ENCODE measurements around the gene KLHL7. TPM values are rescaled to one million over a fixed set of nuclear protein-coding genes. Genes with fewer than 3 reads are reported as not detected.

KLHL7 gene
- total and polyA plus RNA-seq, 4 donors = 5.4 to 14.1 (median 9.9) TPM

GRCh38 chr7:23175938-23176337 lies 70.4 kb downstream of the KLHL7 start:
- H3K9ac ChIP-seq (ENCODE audit: low read depth in 1 of 2, low read length in 2 of 2) = no peak overlapping the region
- no peak for DNase-seq (ENCODE audit: low spot score)
- no peak overlapping the region for H3K4me3 ChIP-seq (ENCODE audit: low read depth in 1 of 3, low read length in 3 of 3)
- H3K36me3 ChIP-seq (ENCODE audit: control insufficient read depth in 4 of 4, insufficient read depth in 3 of 4, low read depth in 1 of 4, low read length in 3 of 4) = no peaks in the 10 kb centered on the region
- no peaks in the 10 kb centered on the region for H3K27me3 ChIP-seq (ENCODE audit: control insufficient read depth in 4 of 4, insufficient read depth in 4 of 4, low read length in 3 of 4)
- TF ChIP-seq JUND (IDR thresholded peaks at IDR 0.05) = no peak
- TF ChIP-seq GABPA (IDR thresholded peaks at IDR 0.05 in 1 of 2, conservative IDR thresholded peaks at IDR 0.05 in 1 of 2) = no peak
- no peak for TF ChIP-seq YY1 (IDR thresholded peaks at IDR 0.05)
- no peak for TF ChIP-seq RAD21 (IDR thresholded peaks at IDR 0.05)
- WGBS = 83% methylated on average over 2 of the region's 2 CpGs
- no peaks in the 10 kb centered on the region for H3K4me1 ChIP-seq (ENCODE audit: control insufficient read depth in 4 of 4, insufficient read depth in 4 of 4, low read length in 3 of 4)
- no peak overlapping the region for H3K27ac ChIP-seq (ENCODE audit: low read depth in 1 of 2, low read length in 2 of 2)
- H3K9me3 ChIP-seq (ENCODE audit: control insufficient read depth in 4 of 4, low read length in 3 of 4) = no peaks in the 10 kb centered on the region

- H3K27ac ChIP-seq (ENCODE audit: low read depth in 1 of 2, low read length in 2 of 2) = peak within 1 kb of the TSS; percentile 85 to 89
- peak; percentile 96 for DNase-seq (ENCODE audit: low spot score)
- H3K4me3 ChIP-seq (ENCODE audit: low read depth in 1 of 3, low read length in 3 of 3) = peak within 1 kb of the TSS; percentile 76 to 94 (median 89)
- H3K9me3 ChIP-seq (ENCODE audit: control insufficient read depth in 4 of 4, low read length in 3 of 4) = no peaks in the 10 kb centered on the region
- under 1% methylated on average over 63 of the region's 63 CpGs for WGBS
- H3K4me1 ChIP-seq (ENCODE audit: control insufficient read depth in 4 of 4, insufficient read depth in 4 of 4, low read length in 3 of 4) = peaks cover 6 to 12% (median 8%) of the 10 kb centered on the region in 4 donors
- no peak for TF ChIP-seq HNF4G (IDR thresholded peaks at IDR 0.05)
- TF ChIP-seq YY1 (IDR thresholded peaks at IDR 0.05) = peak; percentile 91
- TF ChIP-seq RXRA (IDR thresholded peaks at IDR 0.05) = peak; percentile 78 to 84
- TF ChIP-seq SP1 (IDR thresholded peaks at IDR 0.05) = peak; percentile 75
- TF ChIP-seq, protein P1, sequence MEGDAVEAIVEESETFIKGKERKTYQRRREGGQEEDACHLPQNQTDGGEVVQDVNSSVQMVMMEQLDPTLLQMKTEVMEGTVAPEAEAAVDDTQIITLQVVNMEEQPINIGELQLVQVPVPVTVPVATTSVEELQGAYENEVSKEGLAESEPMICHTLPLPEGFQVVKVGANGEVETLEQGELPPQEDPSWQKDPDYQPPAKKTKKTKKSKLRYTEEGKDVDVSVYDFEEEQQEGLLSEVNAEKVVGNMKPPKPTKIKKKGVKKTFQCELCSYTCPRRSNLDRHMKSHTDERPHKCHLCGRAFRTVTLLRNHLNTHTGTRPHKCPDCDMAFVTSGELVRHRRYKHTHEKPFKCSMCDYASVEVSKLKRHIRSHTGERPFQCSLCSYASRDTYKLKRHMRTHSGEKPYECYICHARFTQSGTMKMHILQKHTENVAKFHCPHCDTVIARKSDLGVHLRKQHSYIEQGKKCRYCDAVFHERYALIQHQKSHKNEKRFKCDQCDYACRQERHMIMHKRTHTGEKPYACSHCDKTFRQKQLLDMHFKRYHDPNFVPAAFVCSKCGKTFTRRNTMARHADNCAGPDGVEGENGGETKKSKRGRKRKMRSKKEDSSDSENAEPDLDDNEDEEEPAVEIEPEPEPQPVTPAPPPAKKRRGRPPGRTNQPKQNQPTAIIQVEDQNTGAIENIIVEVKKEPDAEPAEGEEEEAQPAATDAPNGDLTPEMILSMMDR (IDR thresholded peaks at IDR 0.05; ENCODE audit: low read depth, low read length, missing input control) = no peak
- peak; percentile 67 to 69 for TF ChIP-seq JUND (IDR thresholded peaks at IDR 0.05)
- TF ChIP-seq RAD21 (IDR thresholded peaks at IDR 0.05) = peak; percentile 21 to 45
- peak in 1 of 2 donors; percentile 72 for TF ChIP-seq GABPA (IDR thresholded peaks at IDR 0.05 in 1 of 2, conservative IDR thresholded peaks at IDR 0.05 in 1 of 2)
- peak; percentile 28 for TF ChIP-seq FOXA1 (IDR thresholded peaks at IDR 0.05)
- TF ChIP-seq FOXA2 (IDR thresholded peaks at IDR 0.05) = peak; percentile 24
- TF ChIP-seq EGR1 (IDR thresholded peaks at IDR 0.05; ENCODE audit: low read depth in 2 of 2) = peak in 1 of 2 donors; percentile 17
- peak; percentile 95 for TF ChIP-seq MAX (IDR thresholded peaks at IDR 0.05)
- peak; percentile 52 to 54 for TF ChIP-seq HNF4A (conservative IDR thresholded peaks at IDR 0.05)
- TF ChIP-seq REST (IDR thresholded peaks at IDR 0.05) = peak; percentile 55
- TF ChIP-seq NR2F2 (IDR thresholded peaks at IDR 0.05) = peak; percentile 87
- peak; percentile 64 for TF ChIP-seq TAF1 (conservative IDR thresholded peaks at IDR 0.05)
- TF ChIP-seq ZBTB33 (IDR thresholded peaks at IDR 0.05) = peak; percentile 92
- no peak for TF ChIP-seq ATF3 (IDR thresholded peaks at IDR 0.05)
- H3K9ac ChIP-seq (ENCODE audit: low read depth in 1 of 2, low read length in 2 of 2) = peak within 1 kb of the TSS; percentile 81 to 92
- no peaks in the 10 kb centered on the region for H3K27me3 ChIP-seq (ENCODE audit: control insufficient read depth in 4 of 4, insufficient read depth in 4 of 4, low read length in 3 of 4)
- peaks cover 0 to 5% (median 4%) of the 10 kb centered on the region in 4 donors for H3K36me3 ChIP-seq (ENCODE audit: control insufficient read depth in 4 of 4, insufficient read depth in 3 of 4, low read depth in 1 of 4, low read length in 3 of 4)
Observed at GRCh38 chr7:23181684-23182553, 76.3 kb downstream of the KLHL7 start, which contains the start of gene NUP42. TSS of gene NUP42 (plus strand) at chr7:23182048. CDS start at chr7:23182086, 38 bp downstream.
